GM13976 (cell line): Measurements from ENCODE around the gene ATP4B.

Source experiments
- DNase-seq: peaks from one replicate; pipeline ENCODE4 v3.0.0; 2012; ENCODE audit warnings: low spot score
- in situ Hi-C: fragments of 300-500 bp; cut with MboI; formaldehyde crosslinking; loops from one replicate; pipeline ENCODE4 v1.12.0; 2022; ENCODE audit warnings: low sequenced_read_pairs, mixed read lengths, inconsistent platforms; ENCODE audit not compliant: unreplicated experiment
- TF ChIP-seq, protein P1 (sequence below): IDR thresholded peaks from 2 replicates; pipeline ENCODE4 v1.5.1; 2012; ENCODE audit warnings: borderline replicate concordance, mild to moderate bottlenecking; ENCODE audit not compliant: insufficient read depth; ENCODE audit errors: extremely low read depth, missing control alignments, control extremely low read depth

The ATP4B gene

DNA sequence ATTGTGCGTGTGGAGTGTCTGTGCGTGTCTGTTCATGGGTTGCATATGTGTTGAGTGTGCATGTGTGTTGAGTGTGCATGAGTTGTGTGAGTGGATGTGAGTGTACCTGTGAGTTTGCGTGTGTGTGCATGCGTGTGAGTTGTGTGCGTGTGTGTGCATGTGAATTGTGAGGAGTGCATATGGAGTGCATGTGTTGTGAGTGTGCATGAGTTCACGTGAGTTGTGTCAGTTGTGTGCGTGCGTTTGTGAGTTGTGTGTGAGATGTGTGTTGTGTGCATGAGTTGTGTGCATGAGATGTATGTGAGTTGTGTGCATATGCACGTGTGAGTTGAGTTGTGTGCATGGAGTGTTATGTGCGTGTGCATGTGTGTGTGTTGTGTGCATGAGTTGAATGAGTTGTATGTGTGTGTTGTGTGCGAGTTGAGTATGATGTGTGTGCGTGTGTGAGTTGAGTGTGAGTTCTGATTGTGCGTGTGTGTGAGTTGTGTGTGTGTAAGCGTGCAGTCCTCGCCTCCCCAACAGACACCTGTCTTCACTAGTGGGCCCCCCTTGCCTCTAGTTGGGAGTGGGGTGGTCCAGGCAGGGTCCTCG lies 44.1 kb downstream of the ATP4B start:
- TF ChIP-seq, protein P1, sequence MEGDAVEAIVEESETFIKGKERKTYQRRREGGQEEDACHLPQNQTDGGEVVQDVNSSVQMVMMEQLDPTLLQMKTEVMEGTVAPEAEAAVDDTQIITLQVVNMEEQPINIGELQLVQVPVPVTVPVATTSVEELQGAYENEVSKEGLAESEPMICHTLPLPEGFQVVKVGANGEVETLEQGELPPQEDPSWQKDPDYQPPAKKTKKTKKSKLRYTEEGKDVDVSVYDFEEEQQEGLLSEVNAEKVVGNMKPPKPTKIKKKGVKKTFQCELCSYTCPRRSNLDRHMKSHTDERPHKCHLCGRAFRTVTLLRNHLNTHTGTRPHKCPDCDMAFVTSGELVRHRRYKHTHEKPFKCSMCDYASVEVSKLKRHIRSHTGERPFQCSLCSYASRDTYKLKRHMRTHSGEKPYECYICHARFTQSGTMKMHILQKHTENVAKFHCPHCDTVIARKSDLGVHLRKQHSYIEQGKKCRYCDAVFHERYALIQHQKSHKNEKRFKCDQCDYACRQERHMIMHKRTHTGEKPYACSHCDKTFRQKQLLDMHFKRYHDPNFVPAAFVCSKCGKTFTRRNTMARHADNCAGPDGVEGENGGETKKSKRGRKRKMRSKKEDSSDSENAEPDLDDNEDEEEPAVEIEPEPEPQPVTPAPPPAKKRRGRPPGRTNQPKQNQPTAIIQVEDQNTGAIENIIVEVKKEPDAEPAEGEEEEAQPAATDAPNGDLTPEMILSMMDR: no peak
- in situ Hi-C loops: no loop called here
- no peak for DNase-seq

DNA sequence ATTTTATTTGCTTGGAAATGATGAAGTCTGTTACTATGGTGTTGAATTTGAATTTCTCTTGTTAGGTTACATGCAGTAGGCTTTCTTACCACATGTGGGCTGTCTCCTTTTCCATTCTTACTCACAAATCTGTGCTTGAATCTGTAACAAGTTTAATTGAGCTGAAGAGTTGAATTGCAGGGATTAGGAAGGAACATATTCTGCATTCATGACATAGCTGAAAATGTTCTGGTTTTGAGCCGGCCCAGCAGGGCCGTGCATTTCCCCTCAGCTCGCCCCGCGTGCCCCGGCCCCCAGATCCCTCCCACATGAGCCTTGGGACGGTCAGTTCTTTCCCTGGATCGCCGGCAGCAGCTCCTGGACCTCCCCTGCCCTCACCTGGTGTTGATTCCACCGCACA lies 45.4 kb downstream of the ATP4B start:
- TF ChIP-seq, protein P1: no peak
- no peak for DNase-seq
- in situ Hi-C loops: no loop called here

DNA sequence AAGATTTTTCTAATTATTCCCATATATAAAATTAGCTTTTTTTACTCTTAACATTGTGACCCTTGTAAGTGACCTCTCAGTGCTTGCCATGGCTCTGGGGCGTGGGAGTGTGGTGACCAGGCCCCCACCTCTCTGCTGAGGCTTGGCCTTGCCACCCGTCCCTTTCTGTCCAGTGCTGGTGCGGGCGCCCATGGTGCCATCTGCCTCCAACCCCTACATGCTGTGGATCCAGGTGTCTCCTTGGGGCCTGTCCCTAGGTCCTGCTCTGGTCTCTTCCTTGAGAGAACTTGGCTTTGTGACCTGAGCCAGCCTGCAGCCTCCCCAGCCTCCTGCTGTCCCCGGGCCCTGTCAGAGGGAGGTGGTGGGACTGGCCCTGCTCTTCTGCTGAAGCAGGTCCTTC lies 46.0 kb downstream of the ATP4B start:
- no peak for DNase-seq
- TF ChIP-seq, protein P1: no peak
- in situ Hi-C loops: no loop called here

DNA sequence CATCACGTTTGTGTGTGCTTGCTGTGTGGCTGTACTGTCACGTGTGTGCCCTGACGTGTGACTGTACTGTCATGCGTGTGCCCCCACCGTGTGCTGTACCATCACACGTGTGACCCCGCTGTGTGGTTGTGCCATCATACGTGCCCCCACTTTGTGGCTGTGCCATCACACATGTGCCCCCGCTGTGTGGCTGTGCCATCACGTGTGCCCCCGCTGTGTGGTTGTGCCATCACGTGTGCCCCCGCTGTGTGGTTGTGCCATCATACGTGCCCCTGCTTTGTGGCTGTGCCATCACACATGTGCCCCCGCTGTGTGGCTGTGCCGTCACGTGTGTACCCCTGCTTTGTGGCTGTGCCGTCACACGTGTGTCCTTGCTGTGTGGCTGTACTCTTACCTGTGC lies 47.7 kb downstream of the ATP4B start:
- in situ Hi-C loops: no loop called here
- no peak for DNase-seq
- TF ChIP-seq, protein P1: no peak

DNA sequence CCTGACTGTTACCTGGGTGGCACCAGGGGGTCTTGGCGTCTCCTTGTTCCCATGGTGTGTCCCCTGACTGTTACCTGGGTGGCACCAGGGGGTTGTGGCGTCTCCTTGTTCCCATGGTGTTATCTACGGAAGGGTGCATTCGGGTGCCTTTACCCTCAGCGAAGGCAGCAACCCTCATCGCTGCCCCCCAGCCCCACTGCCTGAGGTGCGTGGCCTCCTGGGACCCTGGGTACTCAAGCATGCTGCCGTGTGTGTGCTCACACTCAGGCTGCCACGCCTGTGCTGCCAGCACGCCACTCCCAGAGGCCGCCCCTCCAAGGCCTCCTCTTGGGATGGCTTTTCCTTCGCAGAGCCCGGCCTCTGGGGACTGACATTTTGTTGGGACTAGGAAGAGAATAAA lies 48.4 kb downstream of the ATP4B start:
- TF ChIP-seq, protein P1: no peak
- in situ Hi-C loops: no loop called here
- no peak for DNase-seq

DNA sequence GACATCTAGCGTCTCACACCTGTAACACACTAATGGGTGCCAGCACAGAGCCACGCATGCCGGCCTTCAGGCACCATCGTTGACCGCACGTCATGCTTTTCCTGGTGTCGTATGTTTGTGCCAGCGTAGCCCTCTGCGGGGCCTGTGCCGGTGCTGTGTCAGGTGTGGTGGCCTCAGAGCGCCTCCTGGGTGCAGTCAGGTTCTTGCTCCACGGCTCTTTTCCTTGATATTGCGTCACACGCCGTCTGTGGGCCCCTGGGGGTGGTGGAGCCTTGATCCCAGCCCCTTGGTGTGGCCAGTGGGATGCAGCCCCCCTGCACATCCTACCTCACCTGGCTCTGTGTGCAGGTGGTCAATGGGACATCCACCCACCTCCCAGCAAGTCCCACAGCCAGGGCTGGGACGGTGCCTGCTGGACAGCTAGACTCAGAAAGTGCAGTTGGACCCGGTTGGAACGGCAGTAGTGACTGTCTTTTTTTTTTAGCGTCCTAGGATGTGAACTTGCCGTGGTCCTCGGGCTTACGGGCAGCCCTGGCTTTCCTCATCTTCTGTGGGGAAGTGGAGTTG lies 48.9 kb downstream of the ATP4B start:
- DNase-seq: no peak
- TF ChIP-seq, protein P1: no peak
- in situ Hi-C loops: no loop called here
